ENCODE measurements around the gene THSD8.

The THSD8 gene

GRCh38 chr19:12837225-12837624 is 35.4 kb downstream of the THSD8 start:
- Histone ChIP-seq H2AK5ac (ENCODE audit: low read length) (no peak overlapping the region), H4K12ac (ENCODE audit: low read depth, low read length) (no peak overlapping the region), H3K18ac (ENCODE audit: low read length) (no peak overlapping the region), H2BK5ac (ENCODE audit: low read depth, low read length, poor library complexity) (no peak overlapping the region), H2AFZ (ENCODE audit: insufficient read depth, low read length, poor library complexity) (no peak overlapping the region), H3K9ac (ENCODE audit: low read length) (no peak overlapping the region), H4K91ac (ENCODE audit: low read depth, low read length) (no peak overlapping the region), H2BK120ac (ENCODE audit: insufficient read depth, low read length, poor library complexity) (no peak overlapping the region), H3K14ac (ENCODE audit: low read length) (no peak overlapping the region), H3K4me1 (ENCODE audit: control insufficient read depth in 1 of 2, insufficient read depth in 2 of 2, low read length in 2 of 2) (peaks cover 7 to 21% of the 10 kb centered on the region in 2 experiments), H3K4ac (ENCODE audit: low read depth, low read length) (no peak overlapping the region), H3K4me2 (ENCODE audit: low read length) (no peak overlapping the region), H3K79me2 (ENCODE audit: control insufficient read depth, insufficient read depth, low read length, poor library complexity) (no peaks in the 10 kb centered on the region), H3K27ac (ENCODE audit: low read depth, low read length) (no peak overlapping the region), H3K27me3 (ENCODE audit: insufficient read depth, low read length) (peaks cover 30% of the 10 kb centered on the region), H3K79me1 (ENCODE audit: low read length) (no peaks in the 10 kb centered on the region), H3K9me3 (ENCODE audit: insufficient read depth, low read depth, low read length) (peaks cover 10% of the 10 kb centered on the region), H4K8ac (ENCODE audit: low read depth, low read length) (no peak overlapping the region), H3K23ac (ENCODE audit: low read length) (no peak overlapping the region), H3K36me3 (ENCODE audit: control insufficient read depth in 1 of 2, insufficient read depth in 2 of 2, low read length in 2 of 2) (no peaks in the 10 kb centered on the region), H3K4me3 (ENCODE audit: low read depth, low read length) (no peak overlapping the region), H2BK12ac (ENCODE audit: low read length) (no peak overlapping the region)
- no CpG with 5 or more reads among the region's 4 CpGs for WGBS (ENCODE audit: extremely low coverage, insufficient coverage, insufficient read length)
- DNase-seq, result no peak

GRCh38 chr19:12838182-12838885 is 36.5 kb downstream of the THSD8 start, which contains the start of gene MAST1:
Gene MAST1, plus strand, starts transcription at chr19:12838515. Its CDS starts 58 bp downstream, at chr19:12838573.
- peaks cover 10% of the 10 kb centered on the region for H3K9me3 ChIP-seq (ENCODE audit: insufficient read depth, low read depth, low read length)
- H3K79me1 ChIP-seq (ENCODE audit: low read length), result no peaks in the 10 kb centered on the region
- H3K79me2 ChIP-seq (ENCODE audit: control insufficient read depth, insufficient read depth, low read length, poor library complexity), result no peaks in the 10 kb centered on the region
- peaks cover 7 to 21% of the 10 kb centered on the region in 2 experiments for H3K4me1 ChIP-seq (ENCODE audit: control insufficient read depth in 1 of 2, insufficient read depth in 2 of 2, low read length in 2 of 2)
- no CpG with 5 or more reads among the region's 69 CpGs for WGBS (ENCODE audit: extremely low coverage, insufficient coverage, insufficient read length)
- no peak within 1 kb of the TSS for H3K14ac ChIP-seq (ENCODE audit: low read length)
- peak within 1 kb of the TSS; percentile 30 for H2AFZ ChIP-seq (ENCODE audit: insufficient read depth, low read length, poor library complexity)
- H3K4me2 ChIP-seq (ENCODE audit: low read length), result peak within 1 kb of the TSS; percentile 71
- H2BK12ac ChIP-seq (ENCODE audit: low read length), result no peak within 1 kb of the TSS
- no peak within 1 kb of the TSS for H3K18ac ChIP-seq (ENCODE audit: low read length)
- no peak within 1 kb of the TSS for H4K8ac ChIP-seq (ENCODE audit: low read depth, low read length)
- H2BK5ac ChIP-seq (ENCODE audit: low read depth, low read length, poor library complexity), result no peak within 1 kb of the TSS
- H3K9ac ChIP-seq (ENCODE audit: low read length), result no peak within 1 kb of the TSS
- H3K27ac ChIP-seq (ENCODE audit: low read depth, low read length), result no peak within 1 kb of the TSS
- H3K4me3 ChIP-seq (ENCODE audit: low read depth, low read length), result peak within 1 kb of the TSS; percentile 53
- no peak within 1 kb of the TSS for H4K12ac ChIP-seq (ENCODE audit: low read depth, low read length)
- H2BK120ac ChIP-seq (ENCODE audit: insufficient read depth, low read length, poor library complexity), result no peak within 1 kb of the TSS
- H4K91ac ChIP-seq (ENCODE audit: low read depth, low read length), result no peak within 1 kb of the TSS
- peaks cover 30% of the 10 kb centered on the region for H3K27me3 ChIP-seq (ENCODE audit: insufficient read depth, low read length)
- H3K4ac ChIP-seq (ENCODE audit: low read depth, low read length), result no peak within 1 kb of the TSS
- peak in 1 of 2 donors; percentile 39 for DNase-seq
- no peak within 1 kb of the TSS for H3K23ac ChIP-seq (ENCODE audit: low read length)
- H2AK5ac ChIP-seq (ENCODE audit: low read length), result no peak within 1 kb of the TSS
- no peaks in the 10 kb centered on the region for H3K36me3 ChIP-seq (ENCODE audit: control insufficient read depth in 1 of 2, insufficient read depth in 2 of 2, low read length in 2 of 2)

DNA sequence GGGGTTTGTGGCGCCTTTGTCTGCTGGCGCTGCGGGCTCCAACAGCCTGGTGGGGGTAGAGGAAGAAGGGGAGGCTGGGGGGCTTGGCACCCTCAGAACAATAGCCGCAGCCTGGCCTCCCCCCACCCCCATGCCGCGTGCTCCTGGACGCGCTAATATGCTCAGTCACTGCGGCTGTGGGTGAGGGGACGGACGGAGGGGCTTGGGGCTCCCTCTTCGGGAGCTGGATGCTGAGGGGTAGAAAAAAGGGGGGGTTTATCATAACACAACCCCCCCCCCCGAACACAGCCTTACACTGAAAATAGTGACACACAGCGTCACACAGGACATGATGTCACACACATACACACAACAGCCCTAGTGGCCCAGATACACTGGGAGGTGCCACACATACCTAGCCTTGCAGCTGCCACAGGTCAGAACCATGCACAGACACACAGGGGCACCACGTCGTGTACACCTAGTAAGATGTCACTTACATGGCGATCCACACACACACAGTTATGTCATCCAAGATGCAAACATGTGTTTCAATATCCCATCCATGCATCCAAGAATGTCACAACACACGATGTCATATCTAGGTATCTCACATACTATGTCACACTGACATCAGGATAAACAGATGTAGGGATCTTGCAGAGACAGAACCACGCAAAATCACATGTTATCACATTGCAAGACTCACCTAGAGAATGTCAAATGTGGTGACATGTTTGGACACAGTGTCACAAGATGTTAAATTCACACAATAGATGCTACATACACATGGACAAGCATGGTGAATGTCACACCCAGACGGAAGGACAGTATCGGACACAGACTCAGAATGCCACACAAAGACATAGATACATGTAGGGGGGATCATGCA is 37.3 kb downstream of the THSD8 start:
- H3K23ac ChIP-seq (ENCODE audit: low read length), result no peak overlapping the region
- H2BK5ac ChIP-seq (ENCODE audit: low read depth, low read length, poor library complexity), result no peak overlapping the region
- no peak overlapping the region for H2BK120ac ChIP-seq (ENCODE audit: insufficient read depth, low read length, poor library complexity)
- no CpG with 5 or more reads among the region's 21 CpGs for WGBS (ENCODE audit: extremely low coverage, insufficient coverage, insufficient read length)
- no peak overlapping the region for H2AK5ac ChIP-seq (ENCODE audit: low read length)
- H3K36me3 ChIP-seq (ENCODE audit: control insufficient read depth in 1 of 2, insufficient read depth in 2 of 2, low read length in 2 of 2), result no peaks in the 10 kb centered on the region
- no peaks in the 10 kb centered on the region for H3K79me1 ChIP-seq (ENCODE audit: low read length)
- DNase-seq, result no peak
- no peak overlapping the region for H3K9ac ChIP-seq (ENCODE audit: low read length)
- no peak overlapping the region for H2AFZ ChIP-seq (ENCODE audit: insufficient read depth, low read length, poor library complexity)
- no peak overlapping the region for H3K18ac ChIP-seq (ENCODE audit: low read length)
- no peaks in the 10 kb centered on the region for H3K79me2 ChIP-seq (ENCODE audit: control insufficient read depth, insufficient read depth, low read length, poor library complexity)
- peaks cover 10% of the 10 kb centered on the region for H3K9me3 ChIP-seq (ENCODE audit: insufficient read depth, low read depth, low read length)
- no peak overlapping the region for H3K14ac ChIP-seq (ENCODE audit: low read length)
- no peak overlapping the region for H3K27ac ChIP-seq (ENCODE audit: low read depth, low read length)
- H4K8ac ChIP-seq (ENCODE audit: low read depth, low read length), result no peak overlapping the region
- no peak overlapping the region for H3K4ac ChIP-seq (ENCODE audit: low read depth, low read length)
- H3K27me3 ChIP-seq (ENCODE audit: insufficient read depth, low read length), result peaks cover 26% of the 10 kb centered on the region
- H4K91ac ChIP-seq (ENCODE audit: low read depth, low read length), result no peak overlapping the region
- H2BK12ac ChIP-seq (ENCODE audit: low read length), result no peak overlapping the region
- peak overlapping the region; percentile 71 for H3K4me2 ChIP-seq (ENCODE audit: low read length)
- no peak overlapping the region for H3K4me3 ChIP-seq (ENCODE audit: low read depth, low read length)
- no peak overlapping the region for H4K12ac ChIP-seq (ENCODE audit: low read depth, low read length)
- H3K4me1 ChIP-seq (ENCODE audit: control insufficient read depth in 1 of 2, insufficient read depth in 2 of 2, low read length in 2 of 2), result peaks cover 6 to 17% of the 10 kb centered on the region in 2 experiments

DNA sequence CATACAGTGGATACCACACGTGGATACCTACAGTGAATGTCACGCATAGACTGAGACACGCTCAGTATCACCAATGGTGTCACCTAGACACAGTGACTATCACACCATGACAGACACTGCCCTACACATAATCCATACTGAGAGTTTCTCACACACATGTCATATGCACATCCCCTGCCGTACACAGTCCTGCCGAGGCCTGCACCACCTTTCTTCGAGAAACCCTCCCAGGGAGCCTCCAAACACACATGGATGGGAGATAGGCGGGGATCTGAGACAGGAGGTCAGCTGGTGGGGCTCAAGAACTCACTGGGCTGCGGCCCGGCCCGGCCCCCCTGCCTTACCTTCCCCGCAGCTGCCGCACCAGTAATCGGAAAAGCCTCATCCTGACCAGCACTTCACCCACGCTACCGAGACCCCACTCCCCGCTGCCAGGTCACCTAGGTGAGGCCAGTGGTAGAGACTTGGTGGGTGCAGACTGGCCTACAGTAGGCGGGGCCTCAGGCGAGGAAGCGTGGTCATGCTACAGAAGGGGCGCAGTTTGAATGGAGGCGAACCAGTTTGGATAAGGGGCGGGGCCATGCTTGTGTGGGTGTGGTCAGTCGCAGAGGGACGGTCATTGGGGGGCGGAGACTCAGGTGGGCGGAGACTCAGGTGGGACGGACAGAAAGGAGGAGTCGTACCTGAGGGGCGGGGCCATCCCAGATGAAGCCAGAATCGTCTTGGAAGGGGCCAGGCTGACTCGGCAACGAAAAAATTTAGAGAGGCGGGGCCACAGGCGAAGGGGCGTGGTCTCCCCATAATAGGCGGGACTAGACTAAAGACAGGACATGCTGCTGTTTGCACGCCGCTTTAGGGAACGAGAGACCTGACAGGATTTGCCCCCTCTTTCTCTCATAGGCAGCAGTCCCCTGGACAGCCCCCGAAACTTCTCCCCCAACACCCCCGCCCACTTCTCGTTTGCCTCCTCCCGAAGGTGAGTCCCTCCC is 38.5 kb downstream of the THSD8 start:
- H2AK5ac ChIP-seq (ENCODE audit: low read length), result no peak overlapping the region
- no peak overlapping the region for H4K12ac ChIP-seq (ENCODE audit: low read depth, low read length)
- H3K4me3 ChIP-seq (ENCODE audit: low read depth, low read length), result peak overlapping the region; percentile 18
- no peak overlapping the region for H2BK5ac ChIP-seq (ENCODE audit: low read depth, low read length, poor library complexity)
- no peaks in the 10 kb centered on the region for H3K36me3 ChIP-seq (ENCODE audit: control insufficient read depth in 1 of 2, insufficient read depth in 2 of 2, low read length in 2 of 2)
- H3K23ac ChIP-seq (ENCODE audit: low read length), result no peak overlapping the region
- no peak overlapping the region for H4K91ac ChIP-seq (ENCODE audit: low read depth, low read length)
- H3K9me3 ChIP-seq (ENCODE audit: insufficient read depth, low read depth, low read length), result peaks cover 4% of the 10 kb centered on the region
- H3K14ac ChIP-seq (ENCODE audit: low read length), result no peak overlapping the region
- H3K27me3 ChIP-seq (ENCODE audit: insufficient read depth, low read length), result peaks cover 13% of the 10 kb centered on the region
- H3K4me1 ChIP-seq (ENCODE audit: control insufficient read depth in 1 of 2, insufficient read depth in 2 of 2, low read length in 2 of 2), result peaks cover 3 to 12% of the 10 kb centered on the region in 2 experiments
- H2BK120ac ChIP-seq (ENCODE audit: insufficient read depth, low read length, poor library complexity), result no peak overlapping the region
- H4K8ac ChIP-seq (ENCODE audit: low read depth, low read length), result no peak overlapping the region
- no CpG with 5 or more reads among the region's 43 CpGs for WGBS (ENCODE audit: extremely low coverage, insufficient coverage, insufficient read length)
- peak overlapping the region; percentile 32 for H2AFZ ChIP-seq (ENCODE audit: insufficient read depth, low read length, poor library complexity)
- H3K9ac ChIP-seq (ENCODE audit: low read length), result no peak overlapping the region
- peak; percentile 63 to 66 for DNase-seq
- no peaks in the 10 kb centered on the region for H3K79me2 ChIP-seq (ENCODE audit: control insufficient read depth, insufficient read depth, low read length, poor library complexity)
- H3K79me1 ChIP-seq (ENCODE audit: low read length), result no peaks in the 10 kb centered on the region
- H3K4me2 ChIP-seq (ENCODE audit: low read length), result peak overlapping the region; percentile 72
- H2BK12ac ChIP-seq (ENCODE audit: low read length), result no peak overlapping the region
- H3K4ac ChIP-seq (ENCODE audit: low read depth, low read length), result no peak overlapping the region
- no peak overlapping the region for H3K18ac ChIP-seq (ENCODE audit: low read length)
- no peak overlapping the region for H3K27ac ChIP-seq (ENCODE audit: low read depth, low read length)
